WI38 (cell line): Measurements from ENCODE around the gene PAIP2.
"Not testable (repeated sequence)": the region's sequence is repeated elsewhere in the genome, so short reads cannot be mapped to it uniquely, and the experiment has no call there.

Experiments used
- H3K4me3 ChIP-seq: 2 replicates; pipeline ENCODE4 v1.5.1; 2011; ENCODE audit warnings: low read depth, mild to moderate bottlenecking, control low read depth, low read length
- CTCF ChIP-seq: IDR thresholded peaks from 2 replicates; pipeline ENCODE4 v1.5.1; 2012; ENCODE audit warnings: low read depth, mild to moderate bottlenecking, control low read depth, low read length

Gene PAIP2

GRCh38 chr5:139306197-139306596 lies 35.5 kb upstream of the PAIP2 start:
- no peak overlapping the region for H3K4me3 ChIP-seq
- no peak for TF ChIP-seq CTCF

GRCh38 chr5:139306628-139307379 lies 34.9 kb upstream of the PAIP2 start:
- no peak overlapping the region for H3K4me3 ChIP-seq
- no peak for TF ChIP-seq CTCF

GRCh38 chr5:139308797-139309196 lies 32.9 kb upstream of the PAIP2 start:
- TF ChIP-seq CTCF: no peak
- H3K4me3 ChIP-seq: no peak overlapping the region

- not testable (repeated sequence) for H3K4me3 ChIP-seq
Observed at GRCh38 chr5:139310715-139311186, 30.9 kb upstream of the PAIP2 start.

- H3K4me3 ChIP-seq: no peak overlapping the region
- TF ChIP-seq CTCF: no peak
Observed at GRCh38 chr5:139312075-139312474, 29.6 kb upstream of the PAIP2 start.

- no peak for TF ChIP-seq CTCF
- H3K4me3 ChIP-seq: no peak overlapping the region
Observed at GRCh38 chr5:139314276-139314675, 27.4 kb upstream of the PAIP2 start.

- no peak for TF ChIP-seq CTCF
Observed at GRCh38 chr5:139315056-139315615, 26.5 kb upstream of the PAIP2 start.

More at GRCh38 chr5:139315056-139315615, 26.5 kb upstream of the PAIP2 start:
- no peak overlapping the region for H3K4me3 ChIP-seq
